NCI-H1694 (cell line): ENCODE data around the gene EXOC4.
"Not testable (repeated sequence)": the region's sequence is repeated elsewhere in the genome, so short reads cannot be mapped to it uniquely, and the experiment has no call there.

ENCODE experiments used
- DNase-seq: peaks from one replicate; lab custom pipeline; 2025; lab: John Stamatoyannopoulos, UW

The EXOC4 gene

DNA sequence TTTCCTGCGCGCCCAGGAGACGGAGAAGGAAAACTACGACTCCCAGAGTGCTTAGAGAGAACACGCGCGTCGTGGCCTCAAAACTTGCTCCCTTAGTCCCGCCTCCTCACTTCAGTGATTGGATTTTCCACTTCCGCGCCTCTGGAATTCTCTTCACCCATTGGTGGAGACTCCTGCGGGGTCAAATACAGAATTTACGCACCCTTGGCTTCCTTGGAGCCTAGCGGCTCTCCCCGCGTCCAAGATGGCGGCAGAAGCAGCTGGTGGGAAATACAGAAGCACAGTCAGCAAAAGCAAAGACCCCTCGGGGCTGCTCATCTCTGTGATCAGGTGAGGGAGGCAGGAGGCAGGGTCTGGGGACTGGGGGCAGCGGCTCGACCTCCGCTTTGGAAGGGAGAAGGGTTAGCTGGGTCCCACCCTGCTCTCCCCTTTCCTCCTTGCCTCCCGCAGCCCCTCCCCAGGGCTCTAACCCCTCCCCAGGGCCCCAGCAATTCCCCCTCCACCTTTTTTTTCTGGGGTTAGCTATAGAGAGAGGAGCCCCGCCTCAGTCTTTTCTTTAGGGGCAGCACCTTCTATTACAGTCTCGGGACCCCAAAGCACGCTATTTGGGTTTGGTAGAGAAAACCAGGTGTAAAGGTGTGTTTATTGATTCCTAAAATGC is at the start of gene EXOC4:
Gene EXOC4, plus strand, starts transcription at position 221 of the 661 bp plus-strand sequence.
- DNase-seq: peak; percentile 98

DNA sequence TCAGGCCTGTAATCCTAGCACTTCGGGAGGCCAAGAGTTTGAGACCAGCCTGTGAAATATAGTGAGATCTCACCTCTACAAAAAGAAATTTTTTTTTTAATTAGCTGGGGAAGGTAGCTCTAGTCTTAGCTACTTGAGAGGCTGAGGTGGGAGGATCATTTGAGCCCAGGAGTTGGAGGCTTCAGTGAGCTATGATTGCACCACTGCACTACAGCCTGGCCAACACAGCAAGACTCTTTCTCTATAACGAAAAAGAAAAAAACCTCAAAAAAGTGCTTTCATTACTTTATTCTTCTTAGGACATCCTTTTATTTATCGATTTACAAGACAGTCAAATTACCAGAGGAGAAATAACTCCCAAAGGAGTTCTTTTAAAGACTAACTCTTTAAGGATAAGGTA is 49.4 kb upstream of the EXOC4 start:
- DNase-seq: no peak

DNA sequence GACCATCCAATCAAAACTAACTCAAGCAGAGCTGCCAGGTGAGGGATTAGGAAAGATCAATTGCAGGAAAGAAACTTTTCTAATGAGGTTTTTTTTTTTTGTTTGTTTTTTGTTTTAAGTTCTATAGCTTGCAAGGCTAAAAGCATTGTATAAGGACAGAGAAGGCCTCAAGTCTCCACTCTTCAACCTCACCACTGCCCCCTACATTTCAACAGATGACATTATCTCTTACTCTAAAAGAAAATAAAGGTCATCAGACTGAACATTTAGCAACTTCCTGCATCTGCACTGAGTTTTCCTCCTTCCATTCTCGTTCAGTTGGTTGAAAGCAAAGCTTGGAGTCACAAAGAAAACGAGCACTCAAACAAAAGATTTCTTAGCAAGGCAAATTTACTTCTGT is 45.2 kb upstream of the EXOC4 start:
- DNase-seq: no peak

DNA sequence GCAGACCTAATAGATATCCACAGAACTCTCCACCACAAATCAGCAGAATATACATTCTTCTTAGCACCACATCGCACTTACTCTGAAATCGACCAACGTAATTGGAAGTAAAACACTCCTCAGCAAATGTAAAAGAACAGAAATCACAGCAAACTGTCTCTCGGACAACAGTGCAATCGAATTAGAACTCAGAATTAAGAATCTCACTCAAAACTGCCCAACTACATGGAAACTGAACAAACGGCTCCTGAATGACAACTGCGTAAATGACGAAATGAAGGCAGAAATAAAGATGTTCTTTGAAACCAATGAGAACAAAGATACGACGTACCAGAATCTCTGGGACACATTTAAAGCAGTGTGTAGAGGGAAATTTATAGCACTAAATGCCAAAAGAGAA is 42.1 kb upstream of the EXOC4 start:
- DNase-seq: not testable (repeated sequence)

DNA sequence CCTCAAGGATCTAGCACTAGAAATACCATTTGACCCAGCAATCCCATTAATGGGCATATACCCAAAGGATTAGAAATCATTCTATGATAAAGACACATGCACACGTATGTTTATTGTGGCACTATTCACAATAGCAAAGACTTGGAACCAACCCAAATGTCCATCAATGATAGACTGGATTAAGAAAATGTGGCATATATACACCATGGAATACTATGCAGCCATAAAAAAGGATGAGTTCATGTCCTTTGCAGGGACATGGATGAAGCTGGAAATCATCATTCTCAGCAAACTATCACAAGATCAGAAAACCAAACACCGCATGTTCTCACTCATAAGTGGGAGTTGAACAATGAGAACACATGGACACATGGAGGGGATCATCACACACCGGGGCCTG is 39.1 kb upstream of the EXOC4 start:
- not testable (repeated sequence) for DNase-seq

DNA sequence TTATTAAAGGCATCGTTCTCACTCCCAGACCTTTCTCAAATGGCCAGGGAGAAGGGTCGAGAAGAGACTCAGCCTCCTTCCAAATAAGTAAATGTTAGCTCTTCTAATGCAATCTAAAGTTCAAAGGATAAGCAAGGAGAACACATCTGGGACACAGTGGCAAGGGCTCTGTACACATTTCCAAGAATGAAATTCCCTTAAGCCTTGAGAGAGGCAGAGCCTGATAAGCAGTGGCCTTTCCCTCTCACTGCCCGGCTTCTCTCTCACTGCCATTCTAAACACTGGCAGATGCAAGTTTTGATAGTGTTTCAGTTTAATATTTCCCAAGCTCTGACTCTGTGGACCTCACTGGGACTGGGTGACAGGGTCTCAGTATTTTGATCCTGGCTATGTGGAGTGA is 35.1 kb upstream of the EXOC4 start:
- DNase-seq: no peak

DNA sequence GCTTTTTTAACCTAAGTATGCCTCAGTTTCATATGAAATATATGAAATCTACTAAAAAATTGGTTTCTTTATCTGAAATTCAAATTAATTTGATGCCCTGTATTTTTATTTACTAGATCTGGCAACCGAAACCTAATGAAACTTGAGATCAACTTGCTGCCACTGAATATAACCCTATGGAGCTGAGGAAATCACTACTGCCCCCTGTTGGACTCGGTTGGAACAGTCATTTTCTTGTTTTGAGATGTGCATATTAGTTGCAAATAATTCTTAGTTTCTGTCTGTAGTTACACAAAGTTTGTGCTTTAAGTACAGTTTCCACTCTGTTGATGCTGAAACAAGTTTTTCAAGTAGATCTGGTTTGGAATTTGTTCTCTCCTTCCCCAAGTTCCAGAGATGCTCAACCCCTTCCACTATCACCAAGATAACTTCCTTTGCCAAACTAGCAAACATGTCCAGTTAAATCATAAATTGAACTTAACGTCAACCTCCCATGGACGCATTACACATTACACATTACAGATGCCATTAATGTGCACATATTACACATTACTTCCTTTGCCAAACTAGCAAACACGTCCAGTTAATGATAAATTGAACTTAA is 22.2 kb upstream of the EXOC4 start:
- DNase-seq: peak; percentile 80

DNA sequence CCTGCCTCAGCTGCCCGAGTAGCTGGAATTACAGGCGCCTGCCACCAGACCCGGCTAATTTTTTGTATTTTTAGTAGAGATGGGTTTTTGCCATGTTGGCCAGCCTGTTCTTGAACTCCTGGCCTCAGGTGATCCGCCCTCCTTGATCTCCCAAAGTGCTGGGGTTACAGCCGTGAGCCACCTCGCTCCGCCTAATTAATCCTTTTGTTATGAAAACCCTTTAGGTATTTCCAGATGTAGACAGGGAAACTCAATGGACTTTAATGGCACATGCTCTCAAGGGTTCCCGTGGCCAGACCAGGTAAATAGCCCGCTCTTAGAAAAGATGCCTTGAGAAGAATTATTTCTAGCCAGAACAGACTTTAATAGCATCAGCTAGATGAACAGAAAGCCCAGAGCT is 19.7 kb upstream of the EXOC4 start:
- DNase-seq: no peak

DNA sequence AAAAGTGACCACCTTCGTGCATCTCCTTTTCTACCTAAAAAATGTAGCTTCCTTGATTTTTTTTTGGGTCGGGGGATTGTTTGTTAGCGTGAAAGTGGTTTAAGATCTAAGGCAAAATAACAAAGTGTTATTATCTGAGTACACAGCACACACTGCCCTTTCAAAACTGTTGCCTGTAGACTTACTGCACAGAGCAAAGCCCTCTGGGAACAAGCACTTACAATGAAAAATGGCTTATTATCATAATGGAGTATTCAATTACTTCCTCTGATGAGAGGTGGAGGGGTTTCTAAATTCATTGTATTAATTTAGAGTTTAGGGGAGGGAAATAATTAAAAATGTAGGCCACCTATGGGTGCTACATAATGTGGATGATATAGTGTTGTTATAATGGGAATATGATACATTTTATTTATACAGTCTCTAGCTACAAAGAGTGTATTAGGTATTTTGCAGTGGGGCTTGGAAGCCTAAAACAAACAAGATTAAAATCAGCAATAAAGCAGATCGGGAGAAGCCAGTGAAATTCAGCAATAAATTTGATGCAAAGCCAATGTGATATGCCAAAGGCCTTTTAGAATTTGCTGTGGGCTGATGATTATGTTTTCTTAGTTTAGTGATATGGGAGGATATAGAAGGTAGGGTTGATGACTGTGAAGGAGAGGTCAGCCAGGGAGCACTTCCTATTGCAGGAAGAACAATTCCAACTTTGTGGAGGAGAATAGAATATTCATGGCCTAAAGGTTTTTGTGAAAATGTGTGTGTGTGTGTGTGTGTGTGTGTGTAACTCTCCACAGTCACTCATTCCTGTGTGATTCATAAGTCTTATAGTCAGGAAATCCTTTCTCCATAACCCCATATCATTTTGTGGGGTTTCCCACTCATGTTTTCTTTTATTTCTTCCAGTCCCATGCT is 17.7 kb upstream of the EXOC4 start:
- DNase-seq: no peak

DNA sequence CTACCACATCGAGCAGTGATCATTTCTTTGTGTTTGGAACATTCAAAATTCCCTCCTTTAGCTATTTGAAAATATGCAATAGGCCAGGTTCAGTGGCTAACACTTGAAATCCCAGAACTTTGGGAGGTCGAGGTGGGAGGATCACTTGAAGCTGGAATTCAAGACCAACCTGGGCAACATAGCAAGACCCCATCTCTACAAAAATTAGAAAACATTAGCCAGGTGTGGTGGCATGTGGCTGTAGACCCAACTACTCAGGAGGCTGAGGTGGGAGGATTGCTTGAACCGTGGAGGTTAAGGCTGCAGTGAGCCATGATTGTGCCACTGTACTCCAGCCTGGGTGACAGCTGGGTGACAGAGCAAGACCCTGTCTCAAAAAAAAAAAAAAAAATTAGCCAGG is 15.3 kb upstream of the EXOC4 start:
- no peak for DNase-seq

DNA sequence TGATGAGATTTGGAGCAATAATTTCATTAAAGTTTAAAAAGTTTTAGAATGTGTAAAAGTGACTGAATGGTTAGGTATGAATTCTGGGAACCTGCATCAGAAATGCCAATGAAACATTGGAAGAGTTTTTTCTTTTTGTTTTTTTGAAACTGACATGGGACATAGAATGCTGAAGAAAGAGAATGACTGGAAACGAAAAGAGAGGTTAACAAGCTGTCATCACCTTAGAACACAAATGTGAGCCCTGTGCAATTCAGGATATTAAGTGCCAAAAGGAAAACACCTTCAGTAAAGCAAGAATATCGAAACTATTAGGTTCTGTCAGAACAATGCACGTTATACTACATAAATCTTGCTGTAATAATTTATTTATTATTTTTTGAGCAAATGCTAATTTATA is 12.6 kb upstream of the EXOC4 start:
- DNase-seq: no peak

DNA sequence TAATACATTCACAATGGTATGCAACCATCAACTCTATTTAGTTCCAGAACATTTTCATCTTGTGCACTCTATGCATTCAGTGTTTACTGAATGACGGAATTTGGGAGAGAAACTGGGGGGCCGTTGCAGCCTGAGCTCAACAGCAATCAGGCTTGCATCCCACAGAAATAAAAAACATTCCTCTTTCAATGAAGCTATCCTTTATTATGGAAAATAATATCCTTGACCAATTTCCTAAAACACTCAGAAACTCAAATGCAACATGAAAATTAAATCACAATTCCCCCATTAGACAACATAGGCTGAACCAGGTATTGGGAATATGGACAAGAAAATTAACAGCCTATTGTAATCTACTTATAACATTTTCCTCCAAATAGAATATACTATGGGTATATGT is 6.3 kb upstream of the EXOC4 start:
- no peak for DNase-seq

DNA sequence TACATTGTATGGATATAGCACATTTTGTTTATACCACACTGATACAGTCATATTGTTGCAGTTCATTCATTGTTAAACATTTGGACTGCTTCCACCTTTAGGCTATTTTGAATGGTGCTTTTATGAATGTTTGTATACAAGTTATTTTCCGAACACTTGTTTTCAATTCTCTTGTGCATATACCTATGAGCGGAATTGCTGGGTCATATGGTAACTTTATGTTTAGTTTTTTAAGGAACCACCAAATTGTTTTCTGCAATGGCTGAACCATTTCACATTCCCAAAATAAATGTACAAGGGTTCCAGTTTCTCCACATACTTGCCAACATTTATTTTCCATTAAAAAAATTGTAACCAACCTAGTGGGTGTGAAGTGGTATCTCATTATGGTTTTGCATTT is 4.0 kb upstream of the EXOC4 start:
- no peak for DNase-seq

DNA sequence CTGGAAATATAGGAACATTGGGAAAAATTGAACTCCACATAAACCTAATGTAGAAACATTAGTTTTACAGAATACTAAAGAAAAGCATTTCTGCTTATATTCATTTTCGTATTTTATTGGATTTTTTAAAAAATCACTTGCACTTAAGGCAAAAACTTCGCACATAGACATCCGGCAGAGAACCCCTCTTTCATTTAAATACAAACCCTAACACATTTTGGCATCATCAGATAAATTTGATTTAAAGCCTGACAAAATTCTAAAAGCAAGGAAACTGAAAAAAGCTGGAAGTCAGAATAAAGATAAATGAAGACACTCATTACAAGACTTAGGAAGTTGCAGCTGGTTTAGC is 396 bp upstream of the EXOC4 start:
- DNase-seq: no peak

DNA sequence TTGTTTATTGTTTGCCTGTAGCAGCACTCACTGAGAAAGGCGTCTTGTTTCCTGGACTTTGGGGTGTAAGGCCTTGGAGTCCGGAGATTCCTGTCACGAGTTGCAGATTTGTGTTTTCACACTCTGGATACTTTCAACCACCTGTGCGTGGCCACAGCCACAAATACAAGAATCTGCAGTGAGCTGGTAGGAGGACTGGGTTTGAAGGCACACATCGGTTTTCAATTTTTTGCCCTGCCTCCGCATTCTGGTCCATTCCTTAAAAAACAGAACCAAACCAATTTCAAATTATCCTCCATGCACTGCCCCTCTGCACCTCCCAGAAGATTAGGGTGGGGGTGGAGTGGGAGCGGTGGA is 619 bp downstream of the EXOC4 start:
- DNase-seq: no peak

DNA sequence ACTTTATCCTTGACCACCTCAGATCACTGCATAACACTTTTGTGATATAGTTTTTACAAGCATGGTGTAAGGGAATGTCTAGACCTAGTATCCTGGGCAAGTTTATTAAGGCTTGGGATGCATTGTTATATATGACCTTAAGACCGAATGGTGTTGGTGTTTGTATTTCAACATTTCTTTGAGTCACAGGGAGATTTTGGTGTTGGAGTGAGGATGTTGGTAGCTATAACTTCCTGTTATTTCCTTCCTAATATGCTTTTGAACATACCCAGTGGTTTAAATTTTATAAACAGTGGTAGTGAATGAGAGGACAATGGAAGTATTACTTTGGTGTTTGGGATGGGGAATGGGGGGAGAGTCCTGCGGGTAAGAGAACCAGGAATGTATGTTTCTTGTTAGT is 2.6 kb downstream of the EXOC4 start:
- no peak for DNase-seq

DNA sequence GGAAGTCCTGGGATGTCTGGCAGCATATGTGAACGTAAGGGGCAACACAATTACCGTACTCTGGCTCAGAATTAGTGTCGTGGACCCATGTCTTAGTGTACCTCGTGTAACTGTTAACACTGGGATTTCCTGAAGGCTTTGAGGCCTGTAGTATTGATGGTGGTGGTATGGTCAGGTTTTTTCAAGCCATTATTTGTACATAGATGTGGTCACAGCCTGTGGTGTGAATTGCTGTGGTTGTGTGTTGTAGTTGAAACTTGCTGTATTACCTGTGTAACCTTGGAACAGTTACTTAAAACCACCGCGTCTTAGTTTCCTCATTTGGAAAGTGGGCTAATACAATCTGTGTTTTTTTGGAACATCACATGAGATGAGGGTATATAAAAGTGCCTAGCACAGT is 5.3 kb downstream of the EXOC4 start:
- DNase-seq: no peak

DNA sequence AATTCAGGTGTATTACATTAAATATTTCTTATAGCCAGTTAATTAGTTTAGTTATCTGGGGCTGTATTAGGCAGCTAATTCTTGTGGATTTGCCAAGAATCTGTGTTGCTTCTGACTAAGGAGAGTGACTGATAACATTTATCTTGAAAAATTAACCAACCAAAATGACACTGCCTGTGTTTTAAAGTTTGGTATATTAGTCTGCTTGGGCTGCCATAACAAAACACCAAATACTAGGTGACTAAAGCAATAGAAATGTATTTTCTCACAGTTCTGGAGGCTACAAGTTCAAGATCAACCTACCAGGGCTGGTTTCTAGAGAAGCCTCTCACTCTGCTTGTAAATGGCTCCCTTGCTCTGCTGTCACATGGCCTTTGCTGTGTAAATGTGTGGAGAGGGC is 12.9 kb downstream of the EXOC4 start:
- DNase-seq: no peak

DNA sequence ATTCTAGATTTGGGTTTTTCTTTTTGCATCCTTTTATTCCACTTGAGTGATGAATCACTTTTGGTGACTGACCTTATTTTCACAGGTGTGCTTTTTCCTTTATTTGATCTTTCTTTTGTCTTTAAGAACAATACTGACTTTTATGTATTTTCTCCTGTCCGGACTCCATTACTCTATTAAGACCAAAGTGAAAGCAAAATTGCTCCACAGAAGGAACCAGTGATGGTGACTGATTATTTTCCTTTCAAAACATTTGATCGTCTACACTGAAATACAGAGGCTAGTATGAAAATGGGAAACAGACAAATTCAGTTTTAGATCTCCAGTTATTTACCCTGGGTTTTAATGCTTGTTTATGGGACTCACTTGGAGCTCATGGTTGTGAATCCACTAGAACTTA is 15.5 kb downstream of the EXOC4 start:
- no peak for DNase-seq

DNA sequence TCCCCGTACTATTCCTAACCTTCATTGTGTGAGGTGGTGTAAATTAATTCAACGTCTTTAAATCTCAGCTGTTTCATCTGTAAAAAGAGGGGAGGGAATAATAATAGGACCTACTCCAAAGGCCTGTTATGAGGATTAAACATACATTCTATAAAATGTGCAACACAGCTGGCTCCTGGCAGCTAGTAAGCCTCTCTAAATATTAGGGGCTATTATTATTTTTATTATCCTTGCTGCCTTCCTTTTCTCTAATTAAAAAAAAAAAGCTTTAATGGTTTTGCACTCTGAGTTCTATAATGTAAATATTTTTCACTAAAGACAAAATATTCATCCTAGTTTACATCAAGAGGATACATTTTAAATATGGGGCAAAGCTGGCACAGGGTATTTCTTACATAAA is 19.5 kb downstream of the EXOC4 start:
- DNase-seq: no peak

DNA sequence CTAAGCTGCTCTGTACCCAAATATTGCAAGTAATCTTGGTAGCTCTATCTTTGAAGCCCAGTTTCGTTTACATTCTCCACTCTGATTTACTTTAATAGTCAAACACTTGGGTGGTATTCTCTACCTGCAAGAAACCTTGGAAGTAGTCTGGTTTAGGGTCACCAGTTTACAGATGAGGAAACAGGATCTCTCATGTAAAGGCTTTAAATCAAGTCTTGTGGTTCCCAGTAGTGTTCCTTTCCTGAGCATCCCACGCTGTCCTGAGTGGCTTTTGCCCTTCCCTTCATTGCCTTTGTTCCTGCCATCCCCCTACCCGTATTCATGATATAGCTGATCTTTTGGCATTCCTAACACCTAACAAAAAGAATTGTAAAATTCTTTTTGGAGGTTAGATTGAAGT is 20.3 kb downstream of the EXOC4 start:
- DNase-seq: no peak

DNA sequence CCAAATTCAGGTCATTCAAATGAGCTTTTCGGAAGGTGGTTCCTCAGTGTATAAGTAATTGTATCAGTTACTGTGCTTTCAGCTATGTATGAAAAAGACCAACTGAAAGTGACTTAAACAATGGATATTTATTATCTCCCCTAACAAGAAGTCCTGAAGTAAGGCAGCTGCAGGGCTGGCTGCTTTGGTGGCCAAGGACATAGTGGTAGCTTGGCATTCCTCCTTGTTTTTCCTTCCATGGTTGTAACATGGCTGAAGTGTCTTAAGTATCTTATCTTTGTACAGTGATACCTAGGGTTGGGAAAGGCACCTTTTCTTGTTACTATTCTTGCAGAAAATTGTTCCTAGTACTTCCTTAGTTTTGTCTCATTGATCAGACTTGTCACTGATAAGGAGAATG is 21.4 kb downstream of the EXOC4 start:
- DNase-seq: no peak

DNA sequence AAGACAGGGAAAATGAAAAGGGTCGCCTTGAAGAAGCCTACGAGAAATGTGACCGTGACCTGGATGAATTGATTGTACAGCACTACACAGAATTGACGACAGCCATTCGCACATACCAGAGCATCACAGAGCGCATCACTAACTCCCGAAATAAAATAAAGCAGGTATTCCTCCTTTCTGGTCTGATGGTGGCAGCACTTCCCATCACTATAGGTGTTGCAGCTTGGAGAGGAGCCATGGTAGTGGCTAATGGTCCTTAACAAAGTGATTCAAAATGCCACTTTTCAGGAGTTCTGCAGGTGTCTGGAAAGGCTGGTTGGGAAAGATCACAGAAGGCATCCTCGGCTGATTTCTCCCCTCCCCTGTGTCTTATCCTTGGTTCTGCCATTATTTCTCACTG is 22.1 kb downstream of the EXOC4 start:
- DNase-seq: peak; percentile 11
